Measurements from ENCODE around the gene KCND2.

DNA sequence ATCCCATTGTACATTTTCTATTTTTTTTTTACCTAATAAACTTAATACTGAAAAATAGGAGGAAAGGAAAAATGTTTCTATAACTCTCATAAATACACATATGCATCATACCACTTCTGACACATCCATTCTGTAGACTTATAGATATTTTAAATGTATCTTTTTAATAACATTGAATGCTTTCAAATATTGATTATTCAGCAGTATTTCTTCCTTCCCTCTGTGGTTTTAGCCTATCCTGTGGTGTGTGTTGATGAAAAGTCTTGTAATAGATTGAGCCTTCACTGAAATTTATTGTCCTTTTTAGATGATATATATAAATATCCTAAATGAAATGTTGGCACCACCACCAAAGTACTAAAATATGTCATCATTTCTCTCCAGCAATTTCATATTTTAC lies 366.9 kb downstream of the KCND2 start:
- TF ChIP-seq EZH2phosphoT487 (IDR thresholded peaks at IDR 0.05; ENCODE audit: borderline replicate concordance, low read length): no peak
- TF ChIP-seq, protein P1, sequence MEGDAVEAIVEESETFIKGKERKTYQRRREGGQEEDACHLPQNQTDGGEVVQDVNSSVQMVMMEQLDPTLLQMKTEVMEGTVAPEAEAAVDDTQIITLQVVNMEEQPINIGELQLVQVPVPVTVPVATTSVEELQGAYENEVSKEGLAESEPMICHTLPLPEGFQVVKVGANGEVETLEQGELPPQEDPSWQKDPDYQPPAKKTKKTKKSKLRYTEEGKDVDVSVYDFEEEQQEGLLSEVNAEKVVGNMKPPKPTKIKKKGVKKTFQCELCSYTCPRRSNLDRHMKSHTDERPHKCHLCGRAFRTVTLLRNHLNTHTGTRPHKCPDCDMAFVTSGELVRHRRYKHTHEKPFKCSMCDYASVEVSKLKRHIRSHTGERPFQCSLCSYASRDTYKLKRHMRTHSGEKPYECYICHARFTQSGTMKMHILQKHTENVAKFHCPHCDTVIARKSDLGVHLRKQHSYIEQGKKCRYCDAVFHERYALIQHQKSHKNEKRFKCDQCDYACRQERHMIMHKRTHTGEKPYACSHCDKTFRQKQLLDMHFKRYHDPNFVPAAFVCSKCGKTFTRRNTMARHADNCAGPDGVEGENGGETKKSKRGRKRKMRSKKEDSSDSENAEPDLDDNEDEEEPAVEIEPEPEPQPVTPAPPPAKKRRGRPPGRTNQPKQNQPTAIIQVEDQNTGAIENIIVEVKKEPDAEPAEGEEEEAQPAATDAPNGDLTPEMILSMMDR (IDR thresholded peaks at IDR 0.05; ENCODE audit: low read depth, low read length, poor library complexity, severe bottlenecking): no peak

Data from DOHH2 (cell line).